Fibroblast of lung (primary cell): ENCODE results near the gene GPBAR1. TPM values are rescaled to one million over a fixed set of nuclear protein-coding genes. Genes with fewer than 3 reads are reported as not detected.

Source experiments
- DNase-seq, 2 donors: peaks; one replicate each; pipeline versions ENCODE4 v3.0.0 to v3.0.0-alpha.2; 2010; ENCODE audit warnings: low read depth in 2 of 2
- H2AFZ ChIP-seq: 2 replicates; pipeline ENCODE4 v1.5.1; 2012; ENCODE audit warnings: low read length, control low read depth, inconsistent platforms
- H3K27ac ChIP-seq: 2 replicates; pipeline ENCODE4 v1.5.1; 2011; ENCODE audit warnings: low read length, control low read depth; ENCODE audit not compliant: insufficient read depth
- H3K27me3 ChIP-seq: 2 replicates; pipeline ENCODE4 v1.5.1; 2011; ENCODE audit warnings: mild to moderate bottlenecking, low read length; ENCODE audit not compliant: control insufficient read depth, insufficient read depth
- H3K36me3 ChIP-seq: 2 replicates; pipeline ENCODE4 v1.5.1; 2011; ENCODE audit warnings: low read length; ENCODE audit not compliant: control insufficient read depth, insufficient read depth
- H3K4me1 ChIP-seq: 2 replicates; pipeline ENCODE4 v1.5.1; 2011; ENCODE audit warnings: low read length; ENCODE audit not compliant: control insufficient read depth, insufficient read depth; ENCODE audit errors: extremely low read depth
- H3K4me2 ChIP-seq: 2 replicates; pipeline ENCODE4 v1.5.1; 2011; ENCODE audit warnings: low read length, control low read depth; ENCODE audit not compliant: insufficient read depth; ENCODE audit errors: extremely low read depth
- H3K4me3 ChIP-seq, 4 experiments: fragments of 200-600 bp in 1 of 4; sonication (generic) in 1 of 4; replicated peaks in 1 of 4; 2 replicates each; pipeline ENCODE4 v1.5.1; 2011 to 2016; ENCODE audit warnings: low read length in 4 of 4, low read depth in 3 of 4, mild to moderate bottlenecking in 3 of 4, control low read depth in 2 of 4, inconsistent platforms in 1 of 4, mixed read lengths in 1 of 4; ENCODE audit not compliant: insufficient read depth in 1 of 4; ENCODE audit errors: control extremely low read depth in 1 of 4
- H3K79me2 ChIP-seq: 2 replicates; pipeline ENCODE4 v1.5.1; 2012; ENCODE audit warnings: mild to moderate bottlenecking, low read length, inconsistent platforms; ENCODE audit not compliant: control insufficient read depth, insufficient read depth
- H3K9ac ChIP-seq: 2 replicates; pipeline ENCODE4 v1.5.1; 2011; ENCODE audit warnings: mild to moderate bottlenecking, low read length, control low read depth; ENCODE audit not compliant: insufficient read depth
- H3K9me3 ChIP-seq: 2 replicates; pipeline ENCODE4 v1.5.1; 2012; ENCODE audit warnings: low read depth, low read length; ENCODE audit not compliant: control insufficient read depth, insufficient read depth
- H4K20me1 ChIP-seq: 2 replicates; pipeline ENCODE4 v1.5.1; 2011; ENCODE audit warnings: low read length; ENCODE audit not compliant: control insufficient read depth, insufficient read depth; ENCODE audit errors: extremely low read depth
- CTCF ChIP-seq, 2 donors: IDR thresholded peaks in 1 of 2; conservative IDR thresholded peaks in 1 of 2; 1 replicate in 1 of 2; 2 replicates in 1 of 2; pipeline ENCODE4 v1.5.1; 2011 to 2012; ENCODE audit warnings: low read length in 2 of 2, control low read depth in 1 of 2, inconsistent platforms in 1 of 2, low read depth in 1 of 2, mild to moderate bottlenecking in 1 of 2
- EZH2 ChIP-seq: IDR thresholded peaks from 2 replicates; pipeline ENCODE4 v1.5.1; 2012; ENCODE audit warnings: low read length, control low read depth, mild to moderate bottlenecking; ENCODE audit errors: missing control alignments
- polyA plus RNA-seq, 2 donors: library from polyadenylated mRNA; depleted of rRNA in 1 of 2; stranded (reverse) in 1 of 2; unstranded in 1 of 2; fragments of >200 nt; gene quantifications; 2 replicates each; pipeline ENCODE4 v1.2.1, GENCODE V29; 2011 to 2012; ENCODE audit warnings: missing spikeins in 1 of 2
- total RNA-seq: library from RNA; depleted of rRNA; stranded (reverse); fragments of >200 nt; gene quantifications from 2 replicates; pipeline ENCODE4 v1.2.1, GENCODE V29; 2014

The GPBAR1 gene
- total and polyA plus RNA-seq, 2 donors (not counting 1 experiment from before 2014, with no cell fraction given): under 0.01 TPM; not detected in 1

GRCh38 chr2:218312267-218312756 lies 51.5 kb downstream of the GPBAR1 start:
- no peaks in the 10 kb centered on the region for H3K9me3 ChIP-seq
- TF ChIP-seq CTCF (conservative IDR thresholded peaks at IDR 0.05 in 1 of 2, IDR thresholded peaks at IDR 0.05 in 1 of 2; ENCODE audit: low read depth in 1 of 2, low read length in 2 of 2) (no peak), EZH2 (no peak)
- no peaks in the 10 kb centered on the region for H3K79me2 ChIP-seq
- H2AFZ ChIP-seq: no peak overlapping the region
- H3K27ac ChIP-seq: no peak overlapping the region
- H3K9ac ChIP-seq: no peak overlapping the region
- H4K20me1 ChIP-seq: no peaks in the 10 kb centered on the region
- no peaks in the 10 kb centered on the region for H3K36me3 ChIP-seq
- no peaks in the 10 kb centered on the region for H3K4me1 ChIP-seq
- no peak for DNase-seq
- no peak overlapping the region for H3K4me2 ChIP-seq
- no peak overlapping the region for H3K4me3 ChIP-seq
- no peaks in the 10 kb centered on the region for H3K27me3 ChIP-seq

- no peak overlapping the region for H3K9ac ChIP-seq
- H2AFZ ChIP-seq: no peak overlapping the region
- H3K4me1 ChIP-seq: no peaks in the 10 kb centered on the region
- no peak overlapping the region for H3K4me2 ChIP-seq
- H4K20me1 ChIP-seq: no peaks in the 10 kb centered on the region
- no peaks in the 10 kb centered on the region for H3K27me3 ChIP-seq
- no peaks in the 10 kb centered on the region for H3K36me3 ChIP-seq
- no peaks in the 10 kb centered on the region for H3K79me2 ChIP-seq
- H3K9me3 ChIP-seq: no peaks in the 10 kb centered on the region
- TF ChIP-seq CTCF (conservative IDR thresholded peaks at IDR 0.05 in 1 of 2, IDR thresholded peaks at IDR 0.05 in 1 of 2; ENCODE audit: low read depth in 1 of 2, low read length in 2 of 2) (no peak), EZH2 (no peak)
- no peak overlapping the region for H3K27ac ChIP-seq
- no peak for DNase-seq
- no peak overlapping the region for H3K4me3 ChIP-seq
These were observed 52.5 kb downstream of the GPBAR1 start for GRCh38 chr2:218313356-218313755.

Other genes with a start within 250 kb of the GPBAR1 start
- gene RUFY4, start 191.8 kb upstream of the GPBAR1 start, total RNA-seq: not detected in 2 replicates
- not detected in 2 replicates for gene RUFY4, start 191.8 kb upstream of the GPBAR1 start, polyA plus RNA-seq
- gene CXCR2, start 135.0 kb upstream of the GPBAR1 start, total RNA-seq: not detected in 2 replicates
- gene CXCR2, start 135.0 kb upstream of the GPBAR1 start, polyA plus RNA-seq: not detected in 2 replicates
- not detected in 2 replicates for gene CXCR1, start 94.1 kb upstream of the GPBAR1 start, total RNA-seq
- not detected in 2 replicates for gene CXCR1, start 94.1 kb upstream of the GPBAR1 start, polyA plus RNA-seq
- gene ARPC2, start 43.8 kb upstream of the GPBAR1 start, total RNA-seq: 130 and 199 TPM in 2 replicates
- gene ARPC2, start 43.8 kb upstream of the GPBAR1 start, polyA plus RNA-seq: 778 and 893 TPM in 2 replicates
- gene AAMP, start 9.1 kb downstream of the GPBAR1 start, total RNA-seq: 110 and 139 TPM in 2 replicates
- gene AAMP, start 9.1 kb downstream of the GPBAR1 start, polyA plus RNA-seq: 53.1 and 60.4 TPM in 2 replicates
- gene PNKD, start 9.5 kb downstream of the GPBAR1 start, total RNA-seq: 21.3 and 27.7 TPM in 2 replicates
- 29.1 and 32.8 TPM in 2 replicates for gene PNKD, start 9.5 kb downstream of the GPBAR1 start, polyA plus RNA-seq
- gene TMBIM1, start 31.5 kb downstream of the GPBAR1 start, total RNA-seq: 168 and 235 TPM in 2 replicates
- 170 and 181 TPM in 2 replicates for gene TMBIM1, start 31.5 kb downstream of the GPBAR1 start, polyA plus RNA-seq
- under 0.01 and 0.17 TPM in 2 replicates for gene CATIP, start 95.8 kb downstream of the GPBAR1 start, total RNA-seq
- gene CATIP, start 95.8 kb downstream of the GPBAR1 start, polyA plus RNA-seq: not detected in 2 replicates
- 0.17 and 0.26 TPM in 2 replicates for gene SLC11A1, start 121.3 kb downstream of the GPBAR1 start, total RNA-seq
- gene SLC11A1, start 121.3 kb downstream of the GPBAR1 start, polyA plus RNA-seq: 0.02 and 0.03 TPM in 2 replicates
- gene CTDSP1, start 138.9 kb downstream of the GPBAR1 start, total RNA-seq: 40.6 and 45.4 TPM in 2 replicates
- 69.6 and 71.6 TPM in 2 replicates for gene CTDSP1, start 138.9 kb downstream of the GPBAR1 start, polyA plus RNA-seq
- not detected in 2 replicates for gene VIL1, start 158.1 kb downstream of the GPBAR1 start, total RNA-seq
- gene VIL1, start 158.1 kb downstream of the GPBAR1 start, polyA plus RNA-seq: not detected in 2 replicates